GM20000 (cell line): Measurements from ENCODE around the gene MSI2.

Experiments
- DNase-seq: peaks from one replicate; pipeline ENCODE4 v3.0.0; 2012; ENCODE audit warnings: low spot score
- TF ChIP-seq, protein P1 (sequence below): IDR thresholded peaks from 2 replicates; pipeline ENCODE4 v1.5.1; 2012; ENCODE audit warnings: mild to moderate bottlenecking, control low read depth; ENCODE audit errors: extremely low read depth, missing control alignments

The MSI2 gene

DNA sequence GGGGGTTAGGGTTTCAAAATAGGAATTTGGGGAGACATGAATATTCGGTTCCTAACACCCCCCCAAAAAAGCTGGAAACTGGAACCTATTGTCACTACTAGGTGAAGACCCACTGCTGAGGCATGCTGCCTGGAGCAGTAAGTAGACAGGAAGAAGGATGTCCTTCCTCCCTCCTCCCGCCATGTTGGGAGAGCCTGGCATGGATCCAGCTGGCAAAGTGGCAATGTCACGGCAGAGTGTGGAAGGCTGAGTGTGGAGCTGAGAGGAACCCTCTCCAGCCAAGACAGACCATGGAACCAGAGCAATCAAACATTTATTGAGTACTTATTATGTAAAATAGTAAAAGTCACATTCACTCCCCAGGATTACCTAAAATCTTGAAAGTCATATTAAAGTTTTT lies 439.7 kb downstream of the MSI2 start:
- no peak for DNase-seq

DNA sequence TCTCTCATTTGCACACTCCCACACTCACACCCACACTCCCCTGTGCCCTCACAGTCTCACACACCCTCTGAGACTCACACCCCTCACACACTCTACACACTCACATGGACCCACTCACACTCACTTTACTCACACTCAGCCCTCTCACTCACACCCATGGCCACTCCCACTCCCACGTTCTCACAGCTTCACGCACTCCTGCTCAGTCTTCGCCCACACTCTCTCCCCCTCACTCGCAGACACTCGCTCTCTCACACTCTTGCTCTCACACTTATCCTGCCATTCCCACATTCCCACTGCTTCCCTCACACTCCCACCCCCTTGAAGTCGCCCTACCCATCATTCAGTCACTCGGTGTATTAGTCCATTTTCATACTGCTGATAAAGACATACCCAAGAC lies 440.9 kb downstream of the MSI2 start:
- TF ChIP-seq, protein P1, sequence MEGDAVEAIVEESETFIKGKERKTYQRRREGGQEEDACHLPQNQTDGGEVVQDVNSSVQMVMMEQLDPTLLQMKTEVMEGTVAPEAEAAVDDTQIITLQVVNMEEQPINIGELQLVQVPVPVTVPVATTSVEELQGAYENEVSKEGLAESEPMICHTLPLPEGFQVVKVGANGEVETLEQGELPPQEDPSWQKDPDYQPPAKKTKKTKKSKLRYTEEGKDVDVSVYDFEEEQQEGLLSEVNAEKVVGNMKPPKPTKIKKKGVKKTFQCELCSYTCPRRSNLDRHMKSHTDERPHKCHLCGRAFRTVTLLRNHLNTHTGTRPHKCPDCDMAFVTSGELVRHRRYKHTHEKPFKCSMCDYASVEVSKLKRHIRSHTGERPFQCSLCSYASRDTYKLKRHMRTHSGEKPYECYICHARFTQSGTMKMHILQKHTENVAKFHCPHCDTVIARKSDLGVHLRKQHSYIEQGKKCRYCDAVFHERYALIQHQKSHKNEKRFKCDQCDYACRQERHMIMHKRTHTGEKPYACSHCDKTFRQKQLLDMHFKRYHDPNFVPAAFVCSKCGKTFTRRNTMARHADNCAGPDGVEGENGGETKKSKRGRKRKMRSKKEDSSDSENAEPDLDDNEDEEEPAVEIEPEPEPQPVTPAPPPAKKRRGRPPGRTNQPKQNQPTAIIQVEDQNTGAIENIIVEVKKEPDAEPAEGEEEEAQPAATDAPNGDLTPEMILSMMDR: no peak
- no peak for DNase-seq

More for the DNA sequence above, 439.7 kb downstream of the MSI2 start:
- TF ChIP-seq, protein P1: no peak

DNA sequence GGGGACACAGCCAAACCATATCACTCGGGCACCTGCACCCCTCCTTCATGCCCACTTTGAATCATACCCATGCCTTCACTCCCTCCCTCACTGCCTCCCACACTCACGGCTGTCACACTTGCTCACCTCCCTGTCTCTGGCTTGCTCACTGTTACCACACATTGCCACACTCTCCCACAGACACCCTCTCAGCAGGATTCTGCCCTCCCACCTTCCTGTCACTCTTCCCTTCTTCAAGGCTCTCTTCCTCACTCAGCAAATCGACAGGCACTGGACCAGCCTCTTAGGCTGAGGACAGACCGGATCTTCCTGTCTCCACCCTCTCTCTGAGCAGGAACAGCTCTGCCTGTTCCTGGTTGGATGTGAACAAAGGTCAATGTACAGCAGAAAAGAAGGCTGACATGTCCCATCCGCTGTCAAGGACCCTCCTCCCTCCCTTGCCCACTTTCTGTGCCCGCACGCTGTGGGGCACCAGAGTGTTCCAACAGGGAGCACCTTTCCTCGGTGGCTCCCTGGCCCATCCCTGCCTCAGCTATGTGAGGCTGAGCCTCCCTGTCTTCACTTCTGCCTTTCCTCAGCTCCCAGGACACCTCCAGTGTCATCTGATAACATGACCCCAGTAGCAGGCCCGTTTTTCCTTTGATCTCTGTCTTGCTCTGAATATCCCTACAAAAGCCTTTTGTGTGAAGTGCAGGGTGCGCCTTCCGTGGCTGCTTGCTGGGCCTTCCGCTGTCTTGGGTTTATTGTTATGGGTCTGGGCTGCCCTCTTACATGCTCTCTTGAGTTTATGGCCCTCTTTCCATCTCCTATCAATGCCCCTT lies 441.8 kb downstream of the MSI2 start:
- DNase-seq: no peak
- TF ChIP-seq, protein P1: no peak

DNA sequence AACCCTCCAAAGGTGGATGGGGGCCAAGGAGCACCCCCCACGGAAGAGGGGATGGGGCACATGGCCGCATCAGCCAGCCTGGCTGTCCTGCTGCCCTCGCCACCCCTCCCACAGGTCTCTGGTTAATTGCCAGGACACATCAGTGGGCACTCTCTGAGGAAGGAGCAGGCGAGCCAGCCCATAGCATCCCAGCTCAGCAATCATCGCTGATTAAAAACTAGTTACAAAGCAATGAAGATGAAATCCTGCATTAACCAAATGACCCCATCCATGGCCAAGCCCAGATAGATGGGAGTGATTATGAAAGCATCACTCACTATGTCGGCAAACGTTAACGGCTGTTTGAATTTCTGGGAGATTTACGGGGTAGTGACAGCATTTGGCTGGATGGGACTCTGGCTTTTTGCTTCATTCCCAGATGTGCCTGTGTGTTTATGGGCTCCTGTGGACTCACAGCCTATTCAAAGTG lies 443.5 kb downstream of the MSI2 start:
- TF ChIP-seq, protein P1: no peak
- DNase-seq: no peak

DNA sequence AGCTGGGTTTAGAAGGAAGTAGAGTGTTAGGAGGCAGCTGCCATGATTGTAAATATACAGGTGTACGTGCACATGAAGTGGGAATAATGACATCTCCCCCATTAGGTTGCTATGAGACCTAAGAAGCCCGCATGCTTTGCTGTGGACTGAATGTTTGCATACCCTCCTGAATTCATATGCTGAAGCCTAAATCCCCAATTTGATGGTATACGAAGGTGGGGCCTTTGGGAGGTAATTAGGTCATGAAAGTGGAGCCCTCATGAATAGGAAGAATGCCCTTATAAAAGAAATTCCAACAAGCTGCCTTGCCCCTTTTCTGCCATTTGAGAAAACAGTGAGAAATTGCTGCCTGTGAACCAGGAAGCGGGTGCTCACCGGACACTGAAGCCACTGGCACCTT lies 444.8 kb downstream of the MSI2 start:
- TF ChIP-seq, protein P1: no peak
- DNase-seq: no peak

DNA sequence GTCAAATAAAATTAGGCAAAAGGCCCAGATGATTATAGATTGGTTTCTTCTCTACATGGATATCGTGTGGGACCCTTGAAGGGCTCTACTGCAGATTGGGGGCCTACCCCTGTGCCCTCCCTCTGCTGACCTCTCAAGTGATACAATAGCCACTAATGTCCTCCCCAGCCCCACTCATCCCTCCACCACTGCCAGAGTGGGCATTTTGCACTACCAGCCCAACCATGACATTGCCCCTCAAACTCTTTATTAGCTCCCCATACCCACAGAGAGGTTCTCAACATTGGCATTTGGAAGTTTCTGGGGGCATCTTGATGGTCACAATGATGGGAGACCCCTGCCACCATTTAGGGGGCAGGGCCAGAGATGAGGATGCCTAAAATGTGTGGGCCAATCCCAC lies 446.9 kb downstream of the MSI2 start:
- DNase-seq: no peak
- TF ChIP-seq, protein P1: no peak

DNA sequence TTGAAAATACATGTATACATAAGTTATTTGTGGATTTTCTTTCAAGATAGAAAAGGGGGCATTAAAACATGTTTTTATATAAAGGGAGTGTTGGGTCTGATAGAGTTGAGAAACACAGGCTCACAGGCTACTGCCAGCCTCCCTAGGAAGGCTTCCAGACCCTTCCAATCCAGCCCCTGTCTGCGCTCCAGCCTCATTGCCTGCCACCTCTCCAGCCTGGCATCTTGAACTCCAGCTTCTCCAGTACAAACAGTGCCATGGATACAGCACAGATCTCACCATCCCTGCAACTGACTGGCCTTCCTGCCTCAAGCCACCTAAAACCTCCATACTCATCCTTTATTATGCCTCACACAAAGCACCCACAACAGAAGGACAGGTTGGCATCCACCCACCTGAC lies 448.1 kb downstream of the MSI2 start:
- no peak for DNase-seq
- TF ChIP-seq, protein P1: no peak
